Stimulated activated CD4-positive, alpha-beta T cell treated with anti-CD3 and anti-CD28 coated beads, Interleukin-15, amount 100 ng/mL, for 1 hour (primary cell): ENCODE results near the gene CLEC10A.
"Not testable (repeated sequence)": the region's sequence is repeated elsewhere in the genome, so short reads cannot be mapped to it uniquely, and the experiment has no call there.

Experiments used
- DNase-seq, 2 donors: peaks; one replicate each; pipeline ENCODE4 v3.0.0-alpha.2; 2020; ENCODE audit warnings: low read depth in 1 of 2, low spot score in 1 of 2

The CLEC10A gene, protein sequence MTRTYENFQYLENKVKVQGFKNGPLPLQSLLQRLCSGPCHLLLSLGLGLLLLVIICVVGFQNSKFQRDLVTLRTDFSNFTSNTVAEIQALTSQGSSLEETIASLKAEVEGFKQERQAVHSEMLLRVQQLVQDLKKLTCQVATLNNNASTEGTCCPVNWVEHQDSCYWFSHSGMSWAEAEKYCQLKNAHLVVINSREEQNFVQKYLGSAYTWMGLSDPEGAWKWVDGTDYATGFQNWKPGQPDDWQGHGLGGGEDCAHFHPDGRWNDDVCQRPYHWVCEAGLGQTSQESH

DNA sequence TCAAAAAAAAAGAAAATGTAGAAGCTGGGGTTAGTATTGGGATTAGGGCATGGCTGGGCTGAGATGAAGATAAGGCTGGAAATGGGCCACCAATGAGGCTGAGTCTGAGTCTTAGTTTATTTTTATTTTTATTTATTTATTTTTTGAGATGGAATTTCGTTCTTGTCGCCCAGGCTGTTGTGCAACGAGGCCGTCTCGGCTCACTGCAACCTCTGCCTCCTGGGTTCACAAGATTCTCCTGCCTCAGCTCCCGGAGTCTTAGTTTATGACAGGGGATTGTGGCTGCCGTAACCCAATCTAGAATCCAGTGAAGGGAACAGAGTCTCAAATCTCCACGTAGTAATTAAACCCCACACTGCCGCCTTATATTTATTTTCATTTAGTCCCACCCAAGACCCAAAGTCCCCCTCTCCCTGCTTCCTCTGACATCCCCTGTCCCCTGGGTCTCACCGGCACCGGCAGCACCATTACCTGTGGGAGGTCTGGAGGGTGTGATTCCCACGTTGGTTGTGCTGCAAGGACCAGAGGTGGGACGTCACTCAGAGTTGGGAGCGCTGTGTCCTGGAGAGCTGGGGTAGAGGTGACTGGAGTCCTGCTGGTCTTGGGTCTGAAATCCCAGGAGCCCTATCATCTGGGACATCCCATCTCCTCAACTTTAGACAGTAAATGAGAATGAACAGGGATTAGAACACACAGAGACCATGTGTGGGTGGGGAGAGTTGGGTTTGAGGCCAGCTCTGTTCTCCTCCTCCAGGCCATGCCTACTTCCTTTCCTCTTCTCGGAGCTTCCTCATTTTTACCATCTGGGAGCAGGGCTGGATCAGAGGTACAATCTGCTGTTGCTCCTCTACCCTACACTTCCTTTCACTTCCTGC, at the start of gene CLEC10A:
Gene CLEC10A (minus strand): TSS at position 671 of the 875 bp plus-strand sequence. CDS start 1,439 bp downstream, outside the sequence.
- DNase-seq = no peak

- DNase-seq = no peak
Observed at GRCh38 chr17:7129311-7129710, 49.3 kb upstream of the CLEC10A start.

GRCh38 chr17:7128160-7128559, 48.1 kb upstream of the CLEC10A start:
- DNase-seq = no peak

DNA sequence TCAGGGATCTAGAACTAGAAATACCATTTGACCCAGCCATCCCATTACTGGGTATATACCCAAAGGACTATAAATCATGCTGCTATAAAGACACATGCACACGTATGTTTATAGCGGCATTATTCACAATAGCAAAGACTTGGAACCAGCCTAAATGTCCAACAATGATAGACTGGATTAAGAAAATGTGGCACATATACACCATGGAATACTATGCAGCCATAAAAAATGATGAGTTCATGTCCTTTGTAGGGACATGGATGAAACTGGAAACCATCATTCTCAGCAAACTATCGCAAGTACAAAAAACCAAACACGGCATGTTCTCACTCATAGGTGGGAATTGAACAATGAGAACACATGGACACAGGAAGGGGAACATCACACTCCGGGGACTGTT, 47.5 kb upstream of the CLEC10A start:
- not testable (repeated sequence) for DNase-seq

DNA sequence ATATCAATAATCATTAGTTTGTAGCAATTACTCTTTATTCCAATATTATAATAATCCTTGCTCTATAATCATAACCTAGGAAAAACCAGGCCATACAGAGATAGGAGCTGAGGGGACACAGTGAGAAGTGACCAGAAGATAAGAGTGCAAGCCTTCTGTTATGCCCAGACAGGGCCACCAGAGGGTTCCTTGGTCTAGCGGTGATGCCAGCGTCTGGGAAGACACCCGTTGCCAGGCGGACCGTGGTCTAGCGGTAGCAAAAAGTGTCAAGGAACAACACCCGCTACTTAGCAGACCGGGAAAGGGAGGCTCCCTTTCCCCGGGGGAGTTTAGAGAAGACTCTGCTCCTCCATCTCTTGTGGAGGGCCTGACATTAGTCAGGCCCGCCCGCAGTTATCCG, 46.3 kb upstream of the CLEC10A start:
- DNase-seq = not testable (repeated sequence)

- no peak for DNase-seq
Observed at GRCh38 chr17:7124923-7125322, 44.9 kb upstream of the CLEC10A start.

DNA sequence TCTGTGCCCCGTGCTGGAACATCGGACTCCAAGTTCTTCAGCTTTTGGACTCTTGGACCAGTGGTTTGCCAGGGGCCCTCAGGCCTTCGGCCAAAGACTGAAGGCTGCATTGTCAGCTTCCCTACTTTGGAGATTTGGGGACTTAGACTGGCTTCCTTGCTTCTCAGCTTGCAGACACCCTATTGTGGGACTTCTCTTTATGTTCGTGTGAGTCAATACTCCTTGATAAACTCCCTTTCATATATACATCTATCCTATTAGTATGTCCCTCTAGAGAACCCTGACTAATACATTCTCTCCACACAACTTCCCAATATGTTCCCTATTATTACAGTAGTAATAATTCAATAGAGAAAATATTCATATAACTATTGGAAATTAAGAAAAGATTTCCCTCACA, 43.8 kb upstream of the CLEC10A start:
- DNase-seq = no peak

GRCh38 chr17:7122381-7122780, 42.3 kb upstream of the CLEC10A start:
- DNase-seq = no peak

GRCh38 chr17:7120635-7121034, 40.6 kb upstream of the CLEC10A start:
- not testable (repeated sequence) for DNase-seq

DNA sequence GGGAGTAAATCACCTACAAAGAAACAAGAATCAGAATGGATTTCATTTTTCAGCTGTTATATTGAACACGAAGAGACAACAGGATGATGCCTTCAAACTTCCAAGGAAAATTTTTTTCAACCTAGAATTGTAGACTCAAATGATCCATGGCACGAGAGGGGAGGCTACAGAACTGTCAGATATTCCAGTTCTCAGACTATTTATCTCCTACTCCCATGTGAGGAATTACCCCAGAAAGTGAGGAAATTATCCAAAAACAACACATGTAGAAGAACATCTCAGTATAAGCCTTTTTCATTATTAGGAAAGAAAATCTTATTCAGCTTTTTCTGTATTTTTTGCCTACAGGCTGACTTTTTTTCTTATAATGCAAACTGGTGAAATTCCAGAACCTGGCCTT, 40.1 kb upstream of the CLEC10A start:
- DNase-seq = no peak

GRCh38 chr17:7119314-7119713, 39.3 kb upstream of the CLEC10A start:
- no peak for DNase-seq

GRCh38 chr17:7114875-7115614, 35.0 kb upstream of the CLEC10A start:
- no peak for DNase-seq

- no peak for DNase-seq
Observed at GRCh38 chr17:7114241-7114874, 34.3 kb upstream of the CLEC10A start, which contains the start of gene ASGR2. ASGR2 (minus strand) TSS chr17:7114822; CDS start chr17:7114240, 582 bp downstream.

GRCh38 chr17:7113273-7114071, 33.4 kb upstream of the CLEC10A start:
- no peak for DNase-seq

- DNase-seq = no peak
Observed at GRCh38 chr17:7112510-7113108, 32.6 kb upstream of the CLEC10A start.

GRCh38 chr17:7111784-7112509, 31.9 kb upstream of the CLEC10A start:
- no peak for DNase-seq

- no peak for DNase-seq
Observed at GRCh38 chr17:7110617-7111306, 30.7 kb upstream of the CLEC10A start.

DNA sequence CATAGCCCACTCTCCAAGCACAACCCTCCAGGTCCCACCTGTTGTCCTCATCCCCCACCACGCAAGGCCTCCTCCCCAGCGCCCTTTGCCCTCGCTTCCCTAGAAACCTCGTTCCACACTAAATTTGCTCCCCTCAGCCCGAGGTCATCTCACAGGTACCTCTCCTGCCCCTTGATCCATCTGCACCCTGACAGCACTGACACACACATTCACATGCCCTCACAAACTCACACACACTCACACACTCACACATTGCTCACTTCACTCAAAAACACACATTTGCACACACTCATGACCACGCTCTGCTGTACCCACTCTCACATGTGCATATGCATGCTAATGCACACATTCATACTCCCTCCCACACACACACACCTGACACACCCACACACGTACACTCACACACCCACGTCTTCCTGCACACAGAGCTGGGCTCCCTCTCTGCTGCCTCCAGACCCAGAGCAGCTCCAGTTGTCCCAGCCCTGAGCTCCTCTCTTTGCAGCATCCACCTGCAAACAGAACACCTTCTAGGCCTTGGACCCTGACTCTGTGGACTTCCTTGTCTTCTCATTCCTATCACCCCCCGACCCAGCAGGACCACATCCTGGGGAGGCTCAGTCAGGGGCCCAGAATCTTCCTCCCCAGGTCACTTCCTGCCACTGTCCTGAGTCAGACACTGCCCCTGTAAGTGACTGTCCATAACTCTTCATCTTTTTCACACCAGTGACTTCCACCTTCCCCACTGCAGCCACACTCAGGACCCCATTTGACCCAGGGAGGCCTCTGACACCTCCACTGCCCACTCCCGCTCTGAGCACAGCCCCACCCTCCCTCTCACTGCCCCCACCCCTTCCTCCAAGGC, 29.6 kb upstream of the CLEC10A start:
- DNase-seq = no peak
